Midbrain (tissue), 1 donor: ENCODE results near the gene KLLN.
"Not testable (repeated sequence)": the region's sequence is repeated elsewhere in the genome, so short reads cannot be mapped to it uniquely, and the experiment has no call there.

Experiments
- DNase-seq: peaks from one replicate; lab custom pipeline; 2025; lab: John Stamatoyannopoulos, UW

KLLN gene

DNA sequence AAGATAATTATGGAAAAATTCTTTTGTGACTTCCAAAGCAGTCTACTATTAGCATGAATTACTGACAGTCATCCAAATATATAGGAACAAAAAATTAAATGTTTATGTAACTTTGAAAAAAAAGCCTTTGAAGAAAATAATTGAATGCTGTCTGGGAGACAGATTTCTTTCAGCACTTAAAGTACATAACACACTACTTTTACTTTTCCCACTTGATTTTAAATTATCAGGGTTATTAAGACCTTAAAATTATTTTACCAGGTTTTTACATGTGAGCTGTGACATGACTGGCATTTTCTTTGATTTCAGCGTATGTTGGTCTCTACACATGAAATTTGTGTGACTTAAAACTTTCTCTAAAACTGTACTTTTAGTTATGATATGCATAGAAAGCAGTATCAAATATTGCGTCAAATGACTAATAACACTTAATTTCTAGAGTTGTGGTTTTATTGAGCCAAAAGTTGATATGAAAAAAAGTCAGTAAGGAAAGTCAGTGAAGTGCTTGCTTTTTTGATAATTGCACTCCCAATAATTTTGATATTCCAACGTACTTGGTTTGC is 3.2 kb upstream of the KLLN start:
- DNase-seq, result no peak

DNA sequence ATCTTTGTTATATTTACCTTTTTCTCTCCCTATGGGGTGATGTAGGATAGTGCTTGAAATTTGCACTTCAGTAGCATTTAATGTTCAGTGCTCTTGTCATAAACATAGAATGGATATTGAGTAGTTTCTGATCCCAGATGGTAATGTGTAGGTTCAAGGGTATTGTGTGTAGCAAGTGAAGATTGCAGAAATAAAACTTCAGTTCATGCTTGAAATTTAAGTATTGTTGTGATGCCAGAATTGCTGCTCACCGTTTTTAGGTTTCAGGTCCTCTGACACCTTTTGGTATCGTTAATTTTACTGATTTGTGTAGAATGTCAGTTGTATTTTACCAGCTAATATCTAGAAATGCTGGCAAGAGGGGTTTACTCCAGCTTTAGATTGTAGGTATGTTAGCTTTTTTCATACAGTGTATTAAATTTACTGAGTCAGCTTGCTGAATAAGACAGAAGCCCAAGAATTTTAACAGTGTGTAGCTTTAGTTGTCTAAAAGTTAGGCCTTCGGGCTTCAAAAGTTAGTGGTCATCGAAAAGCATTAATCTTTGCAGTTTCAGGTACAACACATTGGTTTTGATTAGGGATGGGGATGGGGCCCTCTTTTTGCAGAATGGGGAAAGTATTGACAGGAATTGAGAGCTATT is 2.0 kb upstream of the KLLN start:
- DNase-seq, result no peak

DNA sequence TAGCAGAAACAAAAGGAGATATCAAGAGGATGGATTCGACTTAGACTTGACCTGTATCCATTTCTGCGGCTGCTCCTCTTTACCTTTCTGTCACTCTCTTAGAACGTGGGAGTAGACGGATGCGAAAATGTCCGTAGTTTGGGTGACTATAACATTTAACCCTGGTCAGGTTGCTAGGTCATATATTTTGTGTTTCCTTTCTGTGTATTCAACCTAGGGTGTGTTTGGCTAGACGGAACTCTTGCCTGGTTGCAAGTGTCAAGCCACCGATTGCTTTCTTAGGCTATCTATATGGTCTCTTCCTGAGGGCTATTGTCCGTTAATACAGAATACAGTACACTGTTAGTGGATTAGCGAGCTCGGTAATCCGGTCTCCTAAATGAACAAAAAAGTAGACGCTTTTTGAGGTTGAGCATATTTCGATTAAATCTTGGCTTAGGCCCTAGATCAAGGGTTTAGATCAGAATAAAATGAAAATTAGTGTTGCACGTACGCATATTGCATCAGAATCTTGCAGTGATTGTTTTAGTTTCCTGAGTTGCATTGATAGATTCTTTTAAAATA is 1.2 kb upstream of the KLLN start:
- DNase-seq, result peak; percentile 21

DNA sequence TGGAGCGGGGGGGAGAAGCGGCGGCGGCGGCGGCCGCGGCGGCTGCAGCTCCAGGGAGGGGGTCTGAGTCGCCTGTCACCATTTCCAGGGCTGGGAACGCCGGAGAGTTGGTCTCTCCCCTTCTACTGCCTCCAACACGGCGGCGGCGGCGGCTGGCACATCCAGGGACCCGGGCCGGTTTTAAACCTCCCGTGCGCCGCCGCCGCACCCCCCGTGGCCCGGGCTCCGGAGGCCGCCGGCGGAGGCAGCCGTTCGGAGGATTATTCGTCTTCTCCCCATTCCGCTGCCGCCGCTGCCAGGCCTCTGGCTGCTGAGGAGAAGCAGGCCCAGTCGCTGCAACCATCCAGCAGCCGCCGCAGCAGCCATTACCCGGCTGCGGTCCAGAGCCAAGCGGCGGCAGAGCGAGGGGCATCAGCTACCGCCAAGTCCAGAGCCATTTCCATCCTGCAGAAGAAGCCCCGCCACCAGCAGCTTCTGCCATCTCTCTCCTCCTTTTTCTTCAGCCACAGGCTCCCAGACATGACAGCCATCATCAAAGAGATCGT is 690 bp upstream of the KLLN start:
- not testable (repeated sequence) for DNase-seq

DNA sequence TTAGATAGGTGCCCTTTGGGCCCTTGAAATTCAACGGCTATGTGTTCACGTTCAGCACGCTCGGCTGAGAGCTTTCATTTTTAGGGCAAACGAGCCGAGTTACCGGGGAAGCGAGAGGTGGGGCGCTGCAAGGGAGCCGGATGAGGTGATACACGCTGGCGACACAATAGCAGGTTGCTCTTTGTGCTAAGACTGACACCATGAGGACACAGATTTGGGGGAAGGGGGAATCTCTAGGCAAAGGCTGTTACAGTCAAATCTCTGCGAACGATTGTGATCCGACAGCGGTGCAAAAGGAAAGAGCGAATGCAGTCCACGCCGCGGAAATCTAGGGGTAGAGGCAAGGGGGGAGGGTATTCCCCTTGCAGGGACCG is 667 bp downstream of the KLLN start:
- DNase-seq, result no peak

DNA sequence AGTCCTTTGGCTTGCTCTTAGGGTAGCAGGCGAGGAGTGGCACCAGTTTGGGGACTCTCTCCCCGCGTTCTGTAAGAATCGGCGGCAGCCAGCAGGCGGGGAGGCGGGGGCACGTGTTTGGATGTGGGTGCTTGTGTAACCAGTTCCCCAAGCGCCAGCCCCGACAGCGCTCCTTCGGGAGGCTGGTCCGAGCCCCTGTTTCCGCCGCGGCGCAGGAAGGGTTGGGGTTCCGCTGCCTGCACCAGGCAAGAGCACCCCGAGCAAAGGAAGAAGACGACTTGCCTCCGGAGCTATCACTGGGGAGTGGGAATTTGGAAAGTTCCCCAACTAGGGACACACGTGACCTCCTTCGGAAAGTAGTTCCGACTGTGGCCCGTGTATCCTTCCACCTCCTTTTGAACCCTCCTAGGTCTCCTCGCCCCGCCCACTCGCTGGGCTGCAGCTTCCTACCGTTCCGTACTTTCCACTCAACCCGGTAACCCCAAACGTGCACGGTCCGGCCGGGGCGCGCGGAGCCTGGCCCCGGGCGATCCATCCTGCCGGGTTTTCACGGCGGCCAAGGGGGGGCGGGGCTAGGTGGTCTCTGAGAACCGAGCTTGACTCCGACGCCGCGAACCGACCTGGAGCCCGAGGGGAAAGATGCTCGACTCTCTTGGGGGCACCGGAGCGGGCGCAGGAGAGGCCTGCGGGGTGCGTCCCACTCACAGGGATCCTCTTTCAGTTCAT is 1.2 kb downstream of the KLLN start:
- peak; percentile 88 for DNase-seq

DNA sequence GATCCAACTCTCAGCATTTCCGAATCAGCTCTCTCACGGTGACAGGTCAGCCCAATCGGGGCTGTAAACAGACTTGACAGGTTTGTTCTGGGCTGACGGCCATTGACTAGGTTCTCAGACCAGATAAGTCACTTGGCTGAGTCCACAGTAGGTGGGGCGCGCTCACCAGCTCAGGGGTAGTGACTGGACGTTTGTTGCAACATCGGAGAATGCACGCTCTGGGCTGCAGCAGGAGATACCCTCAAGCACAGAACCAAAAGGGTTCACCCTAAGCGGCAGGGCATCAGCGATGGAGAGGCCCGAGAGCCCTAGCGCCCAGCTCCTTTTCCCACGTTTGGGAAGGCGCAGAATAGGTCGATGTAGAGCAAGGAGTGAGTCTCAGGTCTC is 1.8 kb downstream of the KLLN start:
- DNase-seq, result peak; percentile 74

DNA sequence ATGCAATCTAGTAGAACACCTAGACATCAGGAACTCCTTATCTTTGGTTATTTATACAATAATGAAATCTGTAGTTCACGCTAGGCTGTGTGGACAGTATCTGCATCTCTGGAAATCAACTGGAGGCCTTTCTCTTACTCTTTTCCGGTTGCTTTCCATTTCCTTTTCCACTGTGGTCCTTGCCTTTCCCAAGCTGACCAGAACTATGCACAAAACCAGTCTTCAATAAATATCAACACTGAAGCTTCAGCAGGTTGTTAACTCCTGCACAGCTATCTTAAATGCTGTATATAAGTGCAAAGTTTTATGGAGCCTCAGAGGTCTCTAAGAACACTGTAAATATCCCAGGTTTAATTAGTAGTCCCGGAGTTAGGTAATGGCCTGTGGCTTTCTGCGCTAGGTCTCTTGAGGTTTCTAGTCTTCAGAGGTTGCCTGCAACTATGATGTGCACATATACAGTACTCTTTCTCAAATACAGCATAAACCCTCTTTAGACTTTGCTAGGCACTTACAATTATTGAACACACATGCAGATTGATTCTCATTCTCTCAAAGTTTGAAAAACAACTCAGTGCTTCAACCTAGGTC is 2.4 kb downstream of the KLLN start:
- no peak for DNase-seq

DNA sequence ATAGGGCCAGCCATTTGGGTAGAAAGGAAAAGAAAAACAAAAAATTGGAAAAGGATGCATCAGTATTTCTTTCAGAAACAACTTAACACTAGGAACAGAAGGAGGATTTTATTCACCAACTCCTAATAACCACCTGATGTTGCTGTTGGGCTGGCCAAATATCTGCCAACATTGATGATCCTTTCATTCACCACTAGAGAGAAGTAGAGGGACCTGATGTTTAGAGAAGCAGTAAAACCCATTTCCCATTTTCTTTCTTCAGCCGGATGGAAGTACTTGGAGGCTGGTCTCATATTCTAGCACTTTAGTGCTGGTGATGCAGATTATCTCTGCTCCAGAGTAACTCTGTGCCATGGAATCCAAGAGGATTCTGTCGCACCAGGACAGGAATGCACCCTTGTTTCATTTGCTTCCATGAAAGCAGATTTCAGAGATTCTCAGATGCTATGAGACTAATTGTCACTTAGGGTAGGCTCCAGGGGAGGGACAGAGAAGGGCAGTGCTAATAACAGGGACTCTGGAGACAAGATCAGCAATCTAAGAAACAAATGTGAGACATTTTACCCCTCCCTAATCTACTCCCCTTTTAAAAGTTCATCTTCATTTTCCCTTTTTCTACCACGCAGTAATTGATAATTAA is 3.1 kb downstream of the KLLN start:
- DNase-seq, result peak; percentile 62

DNA sequence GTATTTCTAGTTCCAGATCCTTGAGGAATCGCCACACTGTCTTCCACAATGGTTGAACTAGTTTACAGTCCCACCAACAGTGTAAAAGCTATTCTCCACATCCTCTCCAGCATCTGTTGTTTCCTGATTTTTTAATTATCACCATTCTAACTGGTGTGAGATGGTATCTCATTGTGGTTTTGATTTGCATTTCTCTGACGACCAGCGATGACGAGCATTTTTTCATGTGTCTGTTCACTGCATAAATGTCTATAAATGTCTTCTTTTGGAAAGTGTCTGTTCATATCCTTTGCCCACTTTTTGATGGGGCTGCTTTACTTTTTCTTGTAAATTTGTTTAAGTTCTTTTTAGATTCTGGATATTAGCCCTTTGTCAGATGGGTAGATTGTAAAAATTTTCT is 7.7 kb downstream of the KLLN start:
- not testable (repeated sequence) for DNase-seq

DNA sequence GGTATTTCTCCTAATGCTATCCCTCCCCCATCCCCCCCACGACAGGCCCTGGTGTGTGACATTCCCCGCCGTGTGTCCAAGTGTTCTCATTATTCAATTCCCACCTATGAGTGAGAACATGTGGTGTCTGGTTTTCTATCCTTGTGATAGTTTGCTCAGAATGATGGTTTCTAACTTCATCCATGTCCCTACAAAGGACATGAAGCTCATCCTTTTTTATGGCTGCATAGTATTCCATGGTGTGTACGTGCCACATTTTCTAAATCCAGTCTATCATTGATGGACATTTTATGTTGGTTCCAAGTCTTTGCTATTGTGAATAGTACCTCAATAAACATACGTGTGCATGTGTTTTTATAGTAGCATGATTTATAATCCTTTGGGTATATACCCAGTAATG is 8.1 kb downstream of the KLLN start:
- not testable (repeated sequence) for DNase-seq

DNA sequence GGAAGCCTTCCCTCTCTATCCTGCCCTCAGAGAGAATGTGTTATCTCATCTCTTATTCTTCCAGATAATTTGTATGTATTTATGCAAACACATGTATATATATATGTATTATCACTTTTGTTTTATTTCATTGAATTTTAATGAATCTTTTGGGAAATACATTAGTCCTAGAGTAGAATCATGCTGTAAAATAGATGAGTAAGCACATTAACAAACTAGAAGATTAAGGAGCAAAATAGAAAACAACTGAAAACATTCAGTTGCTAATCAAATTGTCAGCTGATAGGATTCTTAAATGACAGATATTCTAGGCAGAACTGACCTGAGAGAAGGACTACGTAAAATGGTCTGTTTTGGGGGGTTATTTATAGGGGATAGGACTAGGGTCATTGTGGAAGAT is 11.2 kb downstream of the KLLN start:
- DNase-seq, result no peak

DNA sequence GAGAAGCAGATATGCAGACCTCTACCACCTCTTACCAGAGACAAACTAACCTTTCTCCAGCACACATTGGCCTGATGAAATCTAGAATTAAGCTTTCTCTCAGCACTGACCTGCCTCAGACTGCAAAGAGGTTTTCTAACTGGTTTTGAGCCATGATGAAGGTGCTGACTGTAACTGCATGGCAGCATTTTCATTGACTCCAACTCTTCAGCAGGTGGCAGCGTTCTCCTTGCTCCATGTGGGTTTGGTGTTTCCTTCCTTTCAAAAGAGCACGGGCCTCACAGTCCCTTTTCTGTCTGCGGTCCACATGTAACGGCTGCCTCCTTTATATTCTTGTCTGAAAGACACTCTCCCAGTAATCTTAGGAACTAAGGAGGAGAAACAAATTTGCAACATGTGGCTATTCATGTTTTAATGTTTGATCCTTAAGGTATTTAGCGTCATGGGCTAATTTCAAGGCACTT is 12.6 kb downstream of the KLLN start:
- peak; percentile 36 for DNase-seq

DNA sequence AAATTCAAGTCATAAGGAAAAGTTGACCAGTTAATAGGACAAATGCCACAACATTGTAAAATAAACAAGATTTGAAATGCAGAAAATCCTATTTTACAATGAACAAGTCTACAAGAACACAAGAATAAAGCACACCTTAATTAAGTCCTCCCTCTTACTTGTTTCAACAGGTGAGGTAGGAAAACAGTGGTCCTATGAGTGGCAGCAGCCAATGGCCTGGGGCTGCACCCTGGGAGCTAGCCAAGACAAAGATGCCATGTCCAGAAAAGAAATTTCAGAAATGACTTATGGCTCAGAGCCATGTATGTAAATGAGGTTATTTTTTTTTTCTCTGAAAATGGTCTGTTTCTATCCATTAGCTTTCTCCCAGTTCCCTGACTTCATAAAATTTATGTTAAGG is 14.3 kb downstream of the KLLN start:
- DNase-seq, result no peak

DNA sequence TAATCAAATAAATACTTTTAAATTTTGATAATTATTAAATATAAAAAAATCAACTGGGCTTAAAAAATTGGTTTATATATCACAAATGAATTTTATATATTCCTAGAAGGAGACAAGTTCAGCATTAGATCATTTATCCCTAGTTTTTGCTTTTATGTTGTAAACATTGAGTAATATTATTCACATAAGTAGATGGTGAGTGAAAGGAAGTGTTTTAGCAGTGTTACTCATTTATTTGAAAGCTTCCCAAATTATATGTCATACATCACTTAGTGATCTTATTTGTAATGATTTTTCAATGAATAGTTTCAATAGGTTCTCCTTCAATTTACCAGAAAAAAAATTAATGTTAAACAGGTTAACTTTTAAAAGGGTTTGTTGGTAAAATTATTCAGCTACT is 15.8 kb downstream of the KLLN start:
- no peak for DNase-seq

DNA sequence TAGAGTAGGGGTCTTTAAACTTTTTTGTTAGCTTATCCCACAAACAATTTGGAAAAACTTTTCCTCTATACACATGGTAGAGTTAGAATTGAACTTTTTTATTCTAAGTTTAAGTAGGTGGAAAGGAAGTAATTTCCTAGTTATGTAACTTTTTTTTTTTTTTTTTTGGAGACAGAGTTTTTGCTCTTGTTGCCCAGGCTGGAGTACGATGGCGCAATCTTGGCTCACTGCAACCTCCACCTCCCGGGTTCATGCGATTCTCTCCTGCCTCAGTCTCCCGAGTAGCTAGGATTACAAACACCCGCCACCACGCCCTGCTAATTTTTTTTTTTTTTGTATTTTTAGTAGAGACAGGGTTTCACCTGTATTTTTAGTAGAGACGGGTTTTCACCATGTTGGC is 16.6 kb downstream of the KLLN start:
- DNase-seq, result not testable (repeated sequence)

DNA sequence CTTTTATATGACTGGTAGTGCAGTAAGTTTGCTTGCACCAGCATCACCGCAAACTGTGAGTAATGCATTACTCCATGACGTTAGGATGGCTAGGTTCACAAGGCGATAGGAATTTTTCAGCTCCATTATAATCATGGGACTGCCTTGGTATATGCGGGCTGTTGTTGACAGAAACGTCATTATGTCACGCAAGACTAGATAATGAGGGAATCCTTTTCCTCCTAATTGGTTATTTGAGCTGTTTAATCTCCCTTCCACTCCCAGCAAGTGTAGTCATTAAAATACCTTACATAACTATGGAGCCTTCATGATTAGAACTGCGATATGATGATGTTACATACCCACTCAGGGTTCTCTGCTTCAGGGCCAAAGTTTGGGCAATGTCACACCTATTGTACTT is 17.3 kb downstream of the KLLN start:
- no peak for DNase-seq

DNA sequence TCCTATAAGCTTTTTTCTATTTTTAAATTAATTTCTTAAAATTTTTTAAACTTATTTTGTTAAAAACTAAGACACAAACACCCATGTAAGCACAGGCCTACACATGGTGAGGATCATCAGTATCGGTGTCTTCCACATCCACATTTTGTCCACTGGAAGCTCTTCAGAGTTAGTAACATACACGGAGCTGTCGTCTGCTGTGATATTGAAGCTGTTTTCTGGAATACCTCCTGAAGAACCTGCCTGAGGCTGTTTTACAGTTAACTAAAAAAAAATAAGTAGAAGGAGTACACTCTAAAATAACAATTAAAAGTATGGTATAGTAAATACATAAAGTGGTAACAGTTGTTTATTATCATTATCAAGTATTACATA is 17.7 kb downstream of the KLLN start:
- no peak for DNase-seq

DNA sequence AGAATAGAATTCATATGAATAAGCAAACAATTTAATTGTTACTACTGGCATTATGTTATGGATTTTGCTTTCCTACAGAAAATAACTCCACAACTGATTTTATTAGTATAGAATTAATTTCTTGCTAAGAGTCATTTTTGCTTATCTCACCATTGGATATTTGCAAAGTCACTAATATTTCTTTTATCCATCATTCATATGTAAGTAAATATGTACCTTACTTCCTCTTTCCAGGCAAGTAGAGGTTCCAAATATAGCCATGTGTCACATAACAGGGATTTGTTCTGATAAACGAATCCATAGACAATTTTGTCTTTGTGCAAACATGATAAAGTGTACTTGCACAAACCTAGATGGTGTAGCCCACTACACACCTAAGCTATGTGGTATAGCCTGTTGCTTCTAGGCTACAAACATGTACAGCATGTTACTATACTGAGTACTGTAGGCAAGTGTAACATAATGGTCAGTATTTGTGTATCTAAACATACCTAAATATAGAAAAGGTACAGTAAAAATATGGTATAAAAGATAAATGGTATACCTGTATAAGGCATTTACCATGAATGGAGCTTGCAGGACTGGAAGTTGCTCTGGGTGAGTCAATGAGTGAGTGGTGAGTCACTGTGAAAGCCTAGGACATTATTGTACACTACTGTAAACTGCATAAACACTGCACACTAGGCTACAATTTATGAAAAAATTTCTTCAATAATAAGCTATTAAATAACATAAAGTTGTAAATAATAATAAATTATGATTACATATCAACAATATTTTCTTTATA is 18.3 kb downstream of the KLLN start:
- DNase-seq, result no peak

DNA sequence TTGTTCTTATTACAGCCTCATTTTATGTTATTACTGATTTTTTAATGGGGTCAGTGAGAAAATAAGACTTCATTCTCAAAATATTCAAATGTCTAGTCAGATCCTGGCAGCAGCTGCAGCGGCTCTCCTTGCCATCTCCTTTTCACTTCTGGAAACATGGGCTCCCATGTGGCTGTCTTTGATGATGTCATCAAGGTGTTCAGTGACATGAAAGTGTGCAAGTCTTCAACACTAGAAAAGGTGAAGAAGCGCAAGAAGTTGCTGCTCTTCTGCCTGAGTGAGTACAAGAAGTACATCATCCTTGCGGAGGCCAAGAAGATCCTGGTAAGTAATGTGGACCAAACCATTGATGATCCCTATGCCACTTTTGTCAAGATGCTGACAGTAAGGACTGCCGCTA is 19.6 kb downstream of the KLLN start:
- no peak for DNase-seq

DNA sequence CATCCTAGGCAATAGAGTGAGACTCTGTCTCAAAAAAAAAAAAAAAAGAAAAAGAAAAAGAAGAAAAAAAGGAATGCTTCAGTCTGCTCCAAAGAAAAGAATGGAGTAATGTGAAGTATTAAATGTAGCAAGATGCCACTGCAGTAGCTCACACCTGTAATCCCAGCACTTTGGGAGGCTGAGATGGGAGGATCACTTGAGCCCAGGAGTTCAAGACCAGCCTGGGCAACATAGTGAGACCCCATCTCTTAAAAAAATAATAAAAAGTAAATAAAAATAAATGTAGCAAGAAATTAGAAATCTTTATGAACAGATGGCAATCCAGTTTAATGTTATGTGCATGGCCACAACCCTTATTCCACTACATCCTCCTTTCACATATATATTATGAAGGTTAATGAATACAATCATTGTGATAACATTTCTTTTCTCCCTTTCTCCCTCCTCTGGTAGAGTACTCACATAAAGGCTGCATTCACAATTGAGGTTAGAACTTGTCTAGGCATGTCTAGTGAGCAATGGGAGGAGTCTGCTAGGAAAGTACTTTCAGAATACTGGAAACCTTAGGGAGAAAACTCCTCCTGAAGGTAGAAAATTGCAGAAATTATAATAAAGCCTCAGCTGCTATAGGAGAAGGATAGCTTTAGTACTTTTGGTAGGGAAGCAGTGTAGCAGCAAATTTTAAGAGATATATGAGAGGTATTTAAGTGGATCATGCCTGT is 20.4 kb downstream of the KLLN start:
- DNase-seq, result no peak
